Gastrocnemius medialis (tissue), 4 donors: ENCODE results near the gene GLT8D1. TPM values are rescaled to one million over a fixed set of nuclear protein-coding genes. Genes with fewer than 3 reads are reported as not detected.

Experiments
- ATAC-seq, 2 donors: fragments of 150-250 bp; one replicate each; pipeline ENCODE4 v1.9.1; 2016
- DNase-seq, 2 donors: peaks; one replicate each; pipeline ENCODE4 v3.0.0-alpha.2; 2019
- H3K27ac ChIP-seq, 4 donors: fragments of 200-600 bp; sonication (generic); 1 replicate in 1 of 4; 2 replicates in 3 of 4; pipeline ENCODE4 v1.5.1; 2016 to 2018; ENCODE audit warnings: mild to moderate bottlenecking in 2 of 4, moderate library complexity in 1 of 4
- H3K27me3 ChIP-seq, 3 donors: fragments of 200-600 bp; sonication (generic) in 2 of 3; 1 replicate in 1 of 3; 2 replicates in 2 of 3; pipeline versions ENCODE4 v1.5.1 to v1.6.0; 2016 to 2019; ENCODE audit warnings: mild to moderate bottlenecking in 1 of 3, moderate library complexity in 1 of 3
- H3K36me3 ChIP-seq, 2 donors: fragments of 200-600 bp; sonication (generic) in 1 of 2; one replicate each; pipeline ENCODE4 v1.5.1; 2017 to 2018
- H3K4me1 ChIP-seq, 2 donors: fragments of 200-600 bp; sonication (generic) in 1 of 2; one replicate each; pipeline ENCODE4 v1.5.1; 2016 to 2017; ENCODE audit warnings: mild to moderate bottlenecking in 2 of 2
- H3K4me3 ChIP-seq, 4 donors: fragments of 200-600 bp; sonication (generic) in 3 of 4; 1 replicate in 1 of 4; 2 replicates in 3 of 4; pipeline ENCODE4 v1.5.1; 2016 to 2019; ENCODE audit warnings: mild to moderate bottlenecking in 2 of 4
- H3K9me3 ChIP-seq, 3 donors: fragments of 200-600 bp; sonication (generic) in 2 of 3; 1 replicate in 1 of 3; 2 replicates in 2 of 3; pipeline ENCODE4 v1.5.1; 2016 to 2019
- CTCF ChIP-seq, 5 experiments: fragments of 450-650 bp in 3 of 5; fragments of 200-600 bp in 2 of 5; sonication (generic) in 2 of 5; IDR thresholded peaks in 4 of 5; conservative IDR thresholded peaks in 1 of 5; 1 replicate in 4 of 5; 2 replicates in 1 of 5; pipeline ENCODE4 v1.5.1; 2016 to 2019; ENCODE audit warnings: antibody characterized with exemption in 5 of 5, mild to moderate bottlenecking in 3 of 5, moderate library complexity in 3 of 5
- POLR2A ChIP-seq, 2 donors: fragments of 450-650 bp; IDR thresholded peaks; one replicate each; pipeline ENCODE4 v1.6.1; 2017; ENCODE audit warnings: antibody characterized with exemption in 2 of 2, mild to moderate bottlenecking in 2 of 2, moderate library complexity in 2 of 2
- in situ Hi-C, 4 donors: fragments of 200-750 bp; cut with MboI; loops; one replicate each; pipeline versions ENCODE4 v1.15.0 to v1.8.0; 2017; ENCODE audit warnings: low sequenced_read_pairs in 4 of 4
- intact Hi-C: fragments of 100-400 bp; cut with DNase I; formaldehyde crosslinking; loops from one replicate; pipeline ENCODE4 v1.15.1; 2023; ENCODE audit warnings: low total_unique reads
- total RNA-seq, 4 donors: library from RNA; depleted of rRNA; stranded (reverse); fragments of >200 nt; gene quantifications; one replicate each; pipeline versions ENCODE4 v1.1.0 to v1.2.3, GENCODE V29; 2016

GLT8D1 gene
- total RNA-seq, 4 donors from 2014 or later = 15.6 to 39.6 (median 27.5) TPM

- in situ Hi-C loops = no loop called here
- peaks cover 4 to 86% of the 10 kb centered on the region in 2 donors for H3K36me3 ChIP-seq
- DNase-seq (no peak), ATAC-seq (no peak)
- H3K27me3 ChIP-seq = no peaks in the 10 kb centered on the region
- no peak overlapping the region for H3K4me3 ChIP-seq
- TF ChIP-seq CTCF (IDR thresholded peaks at IDR 0.05 in 4 of 5, conservative IDR thresholded peaks at IDR 0.05 in 1 of 5) (no peak), POLR2A (IDR thresholded peaks at IDR 0.05) (no peak)
- no peak overlapping the region for H3K27ac ChIP-seq
- intact Hi-C loops = no loop called here
- H3K9me3 ChIP-seq = no peaks in the 10 kb centered on the region
- no peaks in the 10 kb centered on the region for H3K4me1 ChIP-seq
Observed at GRCh38 chr3:52649461-52650210, 56.0 kb downstream of the GLT8D1 start.

GRCh38 chr3:52645549-52645948, 60.0 kb downstream of the GLT8D1 start:
- no peak for DNase-seq
- Histone ChIP-seq H3K27ac (no peak overlapping the region), H3K4me3 (no peak overlapping the region), H3K4me1 (no peaks in the 10 kb centered on the region), H3K9me3 (no peaks in the 10 kb centered on the region), H3K36me3 (peaks cover 4 to 88% of the 10 kb centered on the region in 2 donors), H3K27me3 (no peaks in the 10 kb centered on the region)
- intact Hi-C loops = no loop called here
- in situ Hi-C loops = no loop called here
- no peak for ATAC-seq
- TF ChIP-seq POLR2A (IDR thresholded peaks at IDR 0.05) (no peak), CTCF (IDR thresholded peaks at IDR 0.05 in 4 of 5, conservative IDR thresholded peaks at IDR 0.05 in 1 of 5) (no peak)

Other genes starting within 250 kb of the GLT8D1 start
- 10 to 100 TPM; 10.3 to 27.2 (median 23.3) TPM for gene STAB1, start 210.5 kb downstream of the GLT8D1 start, total RNA-seq
- 10 to 100 TPM in 1 of 4 donors, 1 to 10 TPM in 3; 4.4 to 14.7 (median 8.1) TPM for gene NT5DC2, start 171.9 kb downstream of the GLT8D1 start, total RNA-seq
- 10 to 100 TPM in 1 of 4 donors, 1 to 10 TPM in 1, under 1 TPM in 2; 0.31 to 26.1 (median 0.87) TPM for gene UQCC5, start 169.2 kb downstream of the GLT8D1 start, total RNA-seq
- gene PBRM1, start 19.9 kb downstream of the GLT8D1 start, total RNA-seq = 10 to 100 TPM; 22.9 to 45.2 (median 27.5) TPM
- gene GNL3, start 19.8 kb downstream of the GLT8D1 start, total RNA-seq = 100 to 1,000 TPM in 1 of 4 donors, 10 to 100 TPM in 3; 67.6 to 108 (median 94.2) TPM
- gene SPCS1, start 315 bp upstream of the GLT8D1 start, total RNA-seq = 100 to 1,000 TPM; 152 to 188 (median 162) TPM
- gene NEK4, start 65.1 kb upstream of the GLT8D1 start, total RNA-seq = 10 to 100 TPM; 16.4 to 25.6 (median 22.4) TPM
- gene ITIH1, start 71.8 kb upstream of the GLT8D1 start, total RNA-seq = 1 to 10 TPM in 1 of 4 donors, under 1 TPM in 1, not detected in 2; 0.72 to 2.1 TPM
- gene ITIH3, start 89.0 kb upstream of the GLT8D1 start, total RNA-seq = 1 to 10 TPM in 2 of 4 donors, under 1 TPM in 2; 0.66 to 3.1 (median 1.5) TPM
- 10 to 100 TPM in 3 of 4 donors, 1 to 10 TPM in 1; 3.5 to 20.4 (median 12.7) TPM for gene ITIH4, start 124.9 kb upstream of the GLT8D1 start, total RNA-seq
- 1,000 to 10,000 TPM in 1 of 4 donors, 100 to 1,000 TPM in 3; 218 to 2,149 (median 412) TPM for gene MUSTN1, start 129.2 kb upstream of the GLT8D1 start, total RNA-seq
- 10 to 100 TPM; 20.6 to 64.6 (median 27.8) TPM for gene STIMATE, start 191.8 kb upstream of the GLT8D1 start, total RNA-seq